ENCODE measurements around the gene C20orf204.

C20orf204 gene

GRCh38 chr20:64052987-64053840 lies 17.2 kb downstream of the C20orf204 start:
- peaks cover 19% of the 10 kb centered on the region; the same call in 1 of the 2 replicates for H3K4me1 ChIP-seq (ENCODE audit: insufficient read depth, low read length)
- H3K36me3 ChIP-seq (ENCODE audit: insufficient read depth, low read length), result no peaks in the 10 kb centered on the region
- no peak overlapping the region for H3K9ac ChIP-seq (ENCODE audit: low read depth, low read length)
- no peaks in the 10 kb centered on the region for H3K9me3 ChIP-seq (ENCODE audit: control insufficient read depth, insufficient read depth, low read length)

- Histone ChIP-seq H3K4me1 (ENCODE audit: insufficient read depth, low read length) (peaks cover 19% of the 10 kb centered on the region; the same call in 1 of the 2 replicates), H3K36me3 (ENCODE audit: insufficient read depth, low read length) (no peaks in the 10 kb centered on the region), H3K9me3 (ENCODE audit: control insufficient read depth, insufficient read depth, low read length) (no peaks in the 10 kb centered on the region), H3K9ac (ENCODE audit: low read depth, low read length) (no peak overlapping the region)
Measured at GRCh38 chr20:64053841-64054661, 18.1 kb downstream of the C20orf204 start.

- H3K9ac ChIP-seq (ENCODE audit: low read depth, low read length), result no peak overlapping the region
- no peaks in the 10 kb centered on the region for H3K9me3 ChIP-seq (ENCODE audit: control insufficient read depth, insufficient read depth, low read length)
- H3K36me3 ChIP-seq (ENCODE audit: insufficient read depth, low read length), result no peaks in the 10 kb centered on the region
- H3K4me1 ChIP-seq (ENCODE audit: insufficient read depth, low read length), result peaks cover 15% of the 10 kb centered on the region; the same call in 1 of the 2 replicates
Measured at GRCh38 chr20:64055396-64055892, 19.5 kb downstream of the C20orf204 start.

- H3K9ac ChIP-seq (ENCODE audit: low read depth, low read length), result no peak overlapping the region
- H3K9me3 ChIP-seq (ENCODE audit: control insufficient read depth, insufficient read depth, low read length), result no peaks in the 10 kb centered on the region
- H3K4me1 ChIP-seq (ENCODE audit: insufficient read depth, low read length), result peaks cover 15% of the 10 kb centered on the region; the same call in 1 of the 2 replicates
- no peaks in the 10 kb centered on the region for H3K36me3 ChIP-seq (ENCODE audit: insufficient read depth, low read length)
Measured at GRCh38 chr20:64055893-64056638, 20.1 kb downstream of the C20orf204 start.

GRCh38 chr20:64056639-64056888 lies 20.6 kb downstream of the C20orf204 start:
- no peak overlapping the region for H3K9ac ChIP-seq (ENCODE audit: low read depth, low read length)
- peaks cover 15% of the 10 kb centered on the region; the same call in 1 of the 2 replicates for H3K4me1 ChIP-seq (ENCODE audit: insufficient read depth, low read length)
- no peaks in the 10 kb centered on the region for H3K9me3 ChIP-seq (ENCODE audit: control insufficient read depth, insufficient read depth, low read length)
- H3K36me3 ChIP-seq (ENCODE audit: insufficient read depth, low read length), result no peaks in the 10 kb centered on the region

- H3K36me3 ChIP-seq (ENCODE audit: insufficient read depth, low read length), result no peaks in the 10 kb centered on the region
- peaks cover 16% of the 10 kb centered on the region; the same call in 1 of the 2 replicates for H3K4me1 ChIP-seq (ENCODE audit: insufficient read depth, low read length)
- H3K9me3 ChIP-seq (ENCODE audit: control insufficient read depth, insufficient read depth, low read length), result no peaks in the 10 kb centered on the region
- H3K9ac ChIP-seq (ENCODE audit: low read depth, low read length), result peak overlapping the region; percentile 1; the same call in 1 of the 2 replicates
Measured at GRCh38 chr20:64056889-64057627, 21.1 kb downstream of the C20orf204 start.

- Histone ChIP-seq H3K9me3 (ENCODE audit: control insufficient read depth, insufficient read depth, low read length) (no peaks in the 10 kb centered on the region), H3K4me1 (ENCODE audit: insufficient read depth, low read length) (peaks cover 20% of the 10 kb centered on the region; the same call in 1 of the 2 replicates), H3K36me3 (ENCODE audit: insufficient read depth, low read length) (no peaks in the 10 kb centered on the region), H3K9ac (ENCODE audit: low read depth, low read length) (peak overlapping the region; percentile 1; the same call in 1 of the 2 replicates)
Measured at GRCh38 chr20:64057628-64058498, 21.9 kb downstream of the C20orf204 start.

GRCh38 chr20:64058536-64058935 lies 22.6 kb downstream of the C20orf204 start:
- Histone ChIP-seq H3K9ac (ENCODE audit: low read depth, low read length) (no peak overlapping the region), H3K36me3 (ENCODE audit: insufficient read depth, low read length) (no peaks in the 10 kb centered on the region), H3K9me3 (ENCODE audit: control insufficient read depth, insufficient read depth, low read length) (no peaks in the 10 kb centered on the region), H3K4me1 (ENCODE audit: insufficient read depth, low read length) (peaks cover 19% of the 10 kb centered on the region; the same call in 1 of the 2 replicates)

- H3K9ac ChIP-seq (ENCODE audit: low read depth, low read length), result peak overlapping the region; percentile 80; the same call in 1 of the 2 replicates
- H3K9me3 ChIP-seq (ENCODE audit: control insufficient read depth, insufficient read depth, low read length), result no peaks in the 10 kb centered on the region
- H3K4me1 ChIP-seq (ENCODE audit: insufficient read depth, low read length), result peaks cover 29% of the 10 kb centered on the region
- no peaks in the 10 kb centered on the region for H3K36me3 ChIP-seq (ENCODE audit: insufficient read depth, low read length)
Measured at GRCh38 chr20:64062276-64062595, 26.3 kb downstream of the C20orf204 start.

GRCh38 chr20:64062596-64063388 lies 26.8 kb downstream of the C20orf204 start, which contains the start of gene TCEA2:
TCEA2 (plus strand) TSS chr20:64063198; CDS start chr20:64063313, 115 bp downstream.
- Histone ChIP-seq H3K4me1 (ENCODE audit: insufficient read depth, low read length) (peaks cover 26% of the 10 kb centered on the region), H3K9ac (ENCODE audit: low read depth, low read length) (peak within 1 kb of the TSS; percentile 80), H3K36me3 (ENCODE audit: insufficient read depth, low read length) (no peaks in the 10 kb centered on the region), H3K9me3 (ENCODE audit: control insufficient read depth, insufficient read depth, low read length) (no peaks in the 10 kb centered on the region)

GRCh38 chr20:64063389-64064144 lies 27.6 kb downstream of the C20orf204 start:
- peak overlapping the region; percentile 80; the same call in 1 of the 2 replicates for H3K9ac ChIP-seq (ENCODE audit: low read depth, low read length)
- H3K4me1 ChIP-seq (ENCODE audit: insufficient read depth, low read length), result peaks cover 26% of the 10 kb centered on the region
- H3K36me3 ChIP-seq (ENCODE audit: insufficient read depth, low read length), result no peaks in the 10 kb centered on the region
- H3K9me3 ChIP-seq (ENCODE audit: control insufficient read depth, insufficient read depth, low read length), result no peaks in the 10 kb centered on the region
